LoVo (cell line): Measurements from ENCODE around the gene MAPKAPK5.
"Not testable (repeated sequence)": the region's sequence is repeated elsewhere in the genome, so short reads cannot be mapped to it uniquely, and the experiment has no call there.

Source experiments
- DNase-seq: peaks from one replicate; pipeline ENCODE4 v3.0.0-alpha.2; 2016; ENCODE audit warnings: low spot score

MAPKAPK5 gene

DNA sequence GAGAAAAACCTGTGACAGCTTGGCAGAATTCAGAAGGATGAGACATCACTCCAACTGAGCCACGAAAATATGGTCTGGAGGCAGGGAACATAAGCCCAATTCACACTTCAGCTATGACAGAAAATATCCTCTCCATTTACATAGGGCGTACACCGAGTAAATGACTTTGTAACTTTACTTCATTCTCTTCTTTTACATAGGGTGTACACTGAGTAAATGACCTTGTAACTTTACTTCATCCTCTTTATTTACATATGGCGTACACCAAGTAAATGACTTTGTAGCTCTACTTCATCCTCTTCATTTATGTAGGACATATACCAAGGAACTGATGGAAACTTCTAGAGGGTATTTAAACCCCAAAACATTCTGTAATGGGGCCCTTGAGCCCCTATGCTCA, 14.1 kb upstream of the MAPKAPK5 start:
- no peak for DNase-seq

DNA sequence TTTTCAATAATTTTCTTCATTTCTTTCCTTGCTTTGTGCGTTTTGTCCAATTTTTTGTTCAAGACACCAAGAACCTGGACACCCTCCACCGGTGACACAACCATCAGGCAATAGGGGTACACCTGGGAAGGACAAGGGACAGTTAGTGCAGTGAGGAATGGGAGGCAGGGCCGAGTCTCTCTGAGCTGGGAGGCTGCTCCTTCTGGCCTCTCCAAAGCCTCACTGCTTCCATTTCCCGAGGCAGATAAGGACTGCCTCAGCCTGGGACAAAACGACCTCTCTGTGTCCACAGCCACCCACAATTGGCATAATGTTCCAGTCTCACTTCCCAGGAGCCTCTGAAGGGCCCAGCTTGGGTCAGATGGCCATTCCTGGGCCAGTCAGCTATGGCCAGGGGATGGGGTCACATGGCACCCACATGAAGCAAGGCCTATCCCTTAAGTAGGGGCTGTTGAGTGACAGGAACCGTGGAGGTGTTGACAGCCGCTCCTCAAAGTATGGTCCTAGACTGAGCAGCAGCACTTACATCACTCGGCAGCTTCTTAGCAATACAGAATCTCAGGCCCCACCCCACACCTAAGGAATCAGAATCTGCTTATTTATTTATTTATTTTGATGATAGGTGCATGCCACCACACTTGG, 13.6 kb upstream of the MAPKAPK5 start:
- no peak for DNase-seq

DNA sequence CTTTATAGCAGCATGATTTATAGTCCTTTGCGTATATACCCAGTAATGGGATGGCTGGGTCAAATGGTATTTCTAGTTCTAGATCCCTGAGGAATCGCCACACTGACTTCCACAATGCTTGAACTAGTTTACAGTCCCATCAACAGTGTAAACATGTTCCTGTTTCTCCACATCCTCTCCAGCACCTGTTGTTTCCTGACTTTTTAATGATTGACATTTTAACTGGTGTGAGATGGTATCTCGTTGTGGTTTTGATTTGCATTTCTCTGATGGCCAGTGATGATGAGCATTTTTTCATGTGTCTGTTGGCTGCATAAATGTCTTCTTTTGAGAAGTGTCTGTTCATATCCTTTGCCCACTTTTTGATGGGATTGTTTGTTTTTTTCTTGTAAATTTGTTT, 12.4 kb upstream of the MAPKAPK5 start:
- DNase-seq: not testable (repeated sequence)

DNA sequence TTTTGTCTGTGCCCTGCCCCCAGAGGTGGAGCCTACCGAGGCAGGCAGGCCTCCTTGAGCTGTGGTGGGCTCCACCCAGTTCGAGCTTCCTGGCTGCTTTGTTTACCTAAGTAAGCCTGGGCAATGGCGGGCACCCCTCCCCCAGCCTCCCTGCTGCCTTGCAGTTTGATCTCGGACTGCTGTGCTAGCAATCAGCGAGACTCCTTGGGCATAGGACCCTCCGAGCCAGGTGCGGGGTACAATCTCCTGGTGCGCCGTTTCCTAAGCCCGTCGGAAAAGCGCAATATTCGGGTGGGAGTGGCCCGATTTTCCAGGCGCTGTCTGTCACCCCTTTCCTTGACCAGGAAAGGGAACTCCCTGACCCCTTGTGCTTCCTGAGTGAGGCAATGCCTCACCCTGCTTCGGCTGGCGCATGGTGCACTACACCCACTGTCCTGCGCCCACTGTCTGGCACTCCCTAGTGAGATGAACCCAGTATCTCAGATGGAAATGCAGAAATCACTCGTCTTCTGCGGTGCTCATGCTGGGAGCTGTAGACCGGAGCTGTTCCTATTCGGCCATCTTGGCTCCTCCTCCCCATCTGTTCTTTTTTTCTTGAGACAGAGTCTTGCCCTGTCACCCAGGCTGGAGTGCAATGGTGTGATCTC, 7.2 kb upstream of the MAPKAPK5 start:
- peak; percentile 13 for DNase-seq

DNA sequence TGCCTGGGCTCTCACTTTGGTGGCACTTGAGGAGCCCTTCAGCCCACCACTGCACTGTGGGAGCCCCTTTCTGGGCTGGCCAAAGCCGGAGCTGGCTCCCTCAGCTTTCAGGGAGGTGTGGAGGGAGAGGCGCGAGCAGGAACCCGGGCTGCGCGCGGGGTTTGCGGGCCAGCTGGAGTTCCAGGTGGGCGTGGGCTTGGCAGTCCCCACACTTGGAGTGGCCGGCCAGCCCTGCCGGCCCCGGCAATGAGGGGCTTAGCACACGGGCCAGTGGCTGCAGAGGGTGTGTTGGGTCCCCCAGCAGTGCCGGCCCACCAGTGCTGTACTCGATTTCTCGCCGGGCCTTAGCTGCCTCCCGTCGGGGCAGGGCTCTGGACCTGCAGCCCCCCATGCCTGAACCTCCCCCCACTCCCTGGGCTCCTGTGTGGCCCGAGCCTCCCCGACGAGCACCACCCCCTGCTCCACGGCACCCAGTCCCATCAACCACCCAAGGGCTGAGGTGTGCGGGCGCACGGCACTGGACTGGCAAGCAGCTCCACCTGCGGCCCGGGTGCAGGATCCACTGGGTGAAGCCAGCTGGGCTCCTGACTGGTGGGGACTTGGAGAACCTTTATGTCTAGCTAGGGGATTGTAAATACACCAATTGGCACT, 6.4 kb upstream of the MAPKAPK5 start:
- DNase-seq: not testable (repeated sequence)

DNA sequence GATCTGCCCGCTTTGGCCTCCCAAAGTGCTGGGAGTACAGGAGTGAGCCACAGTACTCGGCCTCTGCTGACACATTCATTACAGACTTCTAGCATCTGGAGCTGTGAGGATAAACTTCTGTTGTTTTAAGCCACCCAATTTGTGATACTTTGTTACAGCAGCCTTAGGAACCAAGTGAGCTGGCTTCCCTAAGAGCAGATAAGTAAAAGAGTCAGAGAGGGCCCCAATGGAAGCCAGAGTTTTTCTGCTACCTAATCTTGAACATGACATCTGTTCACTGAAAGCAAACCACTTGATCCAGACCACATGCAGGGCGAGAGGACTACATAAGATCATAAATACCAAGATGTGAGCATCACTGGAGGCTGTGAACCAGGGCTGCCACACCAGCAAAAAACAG, 3.7 kb upstream of the MAPKAPK5 start:
- DNase-seq: no peak

DNA sequence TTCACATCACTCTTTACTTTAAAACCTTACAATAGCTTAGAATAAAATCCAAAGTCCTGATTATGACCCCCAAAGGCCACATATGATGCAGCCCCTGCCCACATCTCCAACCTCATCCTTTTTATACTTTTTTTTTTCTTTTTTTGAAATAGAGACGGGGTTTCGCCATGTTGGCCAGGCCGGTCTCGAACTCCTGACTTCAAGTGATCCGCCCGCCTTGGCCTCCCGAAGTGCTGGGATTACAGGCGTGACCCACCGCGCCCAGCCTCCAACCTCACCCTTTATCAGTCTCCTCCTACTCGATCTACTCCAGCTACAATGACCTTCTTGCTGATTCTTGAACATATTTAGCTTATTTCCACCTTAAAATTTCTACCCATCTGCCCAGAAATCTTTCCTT, 1.2 kb upstream of the MAPKAPK5 start:
- DNase-seq: peak; percentile 46

DNA sequence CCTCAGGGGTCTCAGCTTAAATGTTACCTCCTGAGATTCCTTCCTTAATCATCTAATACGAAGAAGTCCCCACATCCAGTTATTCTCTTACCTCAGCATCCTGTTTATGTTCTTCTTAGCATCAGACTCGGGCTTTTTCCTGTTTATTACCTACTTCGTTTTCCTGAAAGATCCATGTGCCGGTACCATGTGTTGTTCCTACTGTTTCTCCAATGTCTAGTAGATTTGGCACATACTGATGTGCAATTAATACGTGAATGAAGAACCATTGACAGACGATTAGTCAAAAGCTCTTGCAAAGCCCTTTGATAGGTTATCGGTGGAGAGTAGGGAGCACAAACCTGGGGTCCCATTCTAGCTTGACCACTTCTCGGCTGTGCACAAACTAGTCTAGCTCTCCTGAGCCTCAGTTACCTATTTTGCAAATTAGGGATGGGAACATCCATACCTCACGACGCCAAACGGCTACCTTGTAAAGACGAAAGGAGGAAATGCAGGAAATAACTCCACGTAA, 735 bp upstream of the MAPKAPK5 start:
- DNase-seq: no peak

DNA sequence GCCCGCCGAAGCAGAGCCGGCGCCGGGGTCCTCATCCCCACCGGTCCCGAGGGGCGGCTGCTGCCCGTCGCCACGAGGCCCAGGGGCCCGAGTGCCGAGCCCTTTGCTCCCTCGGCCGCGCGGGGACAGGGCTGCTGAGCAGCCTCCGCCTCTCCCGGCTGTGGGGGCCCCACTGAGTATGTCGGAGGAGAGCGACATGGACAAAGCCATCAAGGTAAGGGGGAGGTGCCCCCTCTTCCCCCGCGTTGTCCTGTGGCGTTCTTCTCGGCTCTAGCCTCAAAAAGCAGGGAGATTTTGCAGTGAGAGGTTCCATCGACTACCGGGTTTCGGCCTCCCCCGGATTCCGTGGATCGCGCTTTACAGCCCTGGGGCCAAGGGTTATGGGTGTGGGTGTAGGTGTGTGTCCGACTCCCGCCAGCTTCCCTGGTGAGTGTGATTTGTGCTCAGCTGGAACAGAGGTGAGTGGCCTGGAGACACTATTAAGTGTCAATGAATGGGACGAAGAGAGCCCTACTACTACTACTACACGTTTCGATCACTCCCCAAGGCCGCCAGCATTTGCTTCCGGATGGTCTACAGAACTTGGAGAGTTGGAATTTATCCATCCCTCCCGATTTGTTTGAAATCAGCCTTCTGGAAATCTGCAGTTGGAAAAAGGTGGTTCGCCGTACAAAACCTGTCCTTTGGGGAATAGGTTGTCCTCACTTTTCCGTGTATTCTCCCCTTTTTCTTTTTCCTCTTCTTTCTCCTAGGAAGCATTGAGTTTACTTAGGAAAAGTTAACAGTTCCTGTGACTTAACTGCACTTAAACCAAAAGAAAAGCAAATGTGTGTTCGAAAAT, 748 bp downstream of the MAPKAPK5 start:
- DNase-seq: peak; percentile 36

DNA sequence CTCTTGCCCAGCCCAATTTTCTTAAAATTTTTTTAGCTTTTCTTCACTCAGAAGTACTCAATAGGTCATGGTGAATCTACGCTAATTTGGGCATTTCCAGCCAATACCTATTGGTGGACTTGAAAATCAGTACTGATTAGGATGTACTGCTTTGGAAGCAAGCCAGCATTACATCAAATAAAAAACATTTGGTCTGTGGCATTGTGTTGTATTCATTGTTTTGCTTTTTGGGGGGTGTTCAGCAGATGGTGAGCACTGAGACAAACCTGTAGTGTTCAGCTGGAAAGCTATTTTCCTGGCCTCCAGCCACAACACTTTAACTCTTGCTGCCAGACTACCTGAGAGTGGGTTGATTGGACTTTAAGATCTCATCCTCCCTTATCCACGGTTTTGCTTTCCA, 4.0 kb downstream of the MAPKAPK5 start:
- DNase-seq: no peak

DNA sequence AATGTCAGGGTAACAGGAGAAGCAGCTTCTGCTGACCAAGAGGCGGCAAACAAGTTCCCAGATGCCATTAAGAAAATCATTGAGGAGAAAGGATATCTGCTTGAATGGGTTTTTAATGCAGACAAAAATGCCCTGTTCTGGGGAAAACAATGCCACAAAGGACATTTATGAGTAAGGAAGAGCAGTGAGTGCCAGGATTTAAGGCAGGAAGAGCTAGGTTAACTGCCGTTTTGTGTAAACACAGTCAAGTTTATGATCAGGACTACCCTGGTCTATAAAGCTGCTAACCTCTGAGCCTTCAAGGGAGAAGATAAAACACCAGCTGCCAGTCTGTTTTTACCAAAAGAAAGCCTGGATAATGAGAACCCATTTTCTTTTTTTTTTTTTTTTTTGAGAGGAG, 8.5 kb downstream of the MAPKAPK5 start:
- DNase-seq: no peak

DNA sequence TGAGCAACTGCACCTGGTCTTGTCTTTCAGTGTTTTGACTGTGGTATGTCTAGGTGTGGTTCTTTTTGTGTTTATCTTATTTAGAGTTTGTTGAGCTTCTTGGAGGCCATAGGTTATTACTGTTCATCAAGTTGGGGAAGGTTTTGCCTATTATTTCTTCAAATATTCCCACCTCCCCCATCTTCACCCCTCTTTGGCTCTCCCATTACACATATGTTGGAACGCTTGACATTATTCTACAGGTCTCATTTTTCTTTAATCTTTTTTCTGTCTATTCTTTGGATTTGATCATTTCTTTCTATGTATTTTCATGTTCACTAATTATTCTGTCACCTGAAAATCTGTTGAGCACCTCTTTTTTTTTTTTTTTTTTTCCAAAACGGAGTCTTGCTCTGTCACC, 16.2 kb downstream of the MAPKAPK5 start:
- DNase-seq: no peak

DNA sequence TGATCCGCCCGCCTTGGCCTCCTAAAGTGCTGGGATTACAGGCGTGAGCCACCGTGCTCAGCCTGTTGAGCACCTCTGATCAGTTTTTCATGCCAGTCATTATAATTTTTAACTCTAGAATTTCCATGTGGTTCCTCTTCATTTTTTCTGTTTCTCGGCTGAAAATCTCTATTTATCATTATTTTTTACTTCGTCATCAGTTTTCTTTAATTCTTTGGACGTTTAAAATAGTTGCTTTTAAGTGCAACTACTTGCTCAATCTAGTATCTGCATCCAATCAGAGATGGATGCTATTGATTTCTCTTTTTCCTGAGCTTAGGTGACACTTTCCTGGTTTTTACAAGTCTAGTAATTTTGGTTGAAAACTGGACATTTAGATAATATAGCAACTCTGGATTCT, 16.8 kb downstream of the MAPKAPK5 start:
- DNase-seq: no peak

DNA sequence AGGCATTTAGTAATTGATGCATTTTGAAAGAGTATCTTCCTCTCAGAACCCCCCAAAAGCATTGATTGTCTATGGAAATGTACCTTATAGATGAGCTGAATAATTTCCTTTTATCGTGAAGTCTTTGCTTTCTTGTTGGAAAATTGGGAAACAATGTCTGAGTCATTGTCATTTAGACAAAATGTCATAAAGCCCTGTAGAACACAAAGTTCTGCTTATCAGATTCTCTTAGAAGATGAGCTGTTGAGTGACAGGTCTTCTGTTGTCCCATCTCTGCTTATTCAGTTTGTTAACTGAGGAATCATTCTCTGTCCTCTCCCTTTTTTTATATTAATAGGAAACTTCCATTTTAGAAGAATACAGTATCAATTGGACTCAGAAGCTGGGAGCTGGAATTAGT, 22.9 kb downstream of the MAPKAPK5 start:
- no peak for DNase-seq

DNA sequence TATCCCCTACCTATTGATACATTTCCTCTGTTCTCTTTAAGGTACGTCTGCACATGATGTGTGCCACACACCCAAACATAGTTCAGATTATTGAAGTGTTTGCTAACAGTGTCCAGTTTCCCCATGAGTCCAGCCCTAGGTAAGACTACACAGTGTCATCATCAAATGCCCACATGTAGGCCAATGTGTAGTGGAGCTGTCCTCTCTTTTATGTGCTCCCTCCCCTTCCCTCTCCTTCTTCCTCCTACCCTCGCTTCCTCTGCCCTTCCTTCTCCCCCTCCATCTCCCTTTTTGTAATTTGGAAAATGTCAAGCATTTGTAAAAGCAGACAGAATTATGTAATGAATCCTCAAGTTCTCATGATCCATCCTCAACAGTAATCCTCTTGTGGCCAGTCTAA, 25.5 kb downstream of the MAPKAPK5 start:
- no peak for DNase-seq

DNA sequence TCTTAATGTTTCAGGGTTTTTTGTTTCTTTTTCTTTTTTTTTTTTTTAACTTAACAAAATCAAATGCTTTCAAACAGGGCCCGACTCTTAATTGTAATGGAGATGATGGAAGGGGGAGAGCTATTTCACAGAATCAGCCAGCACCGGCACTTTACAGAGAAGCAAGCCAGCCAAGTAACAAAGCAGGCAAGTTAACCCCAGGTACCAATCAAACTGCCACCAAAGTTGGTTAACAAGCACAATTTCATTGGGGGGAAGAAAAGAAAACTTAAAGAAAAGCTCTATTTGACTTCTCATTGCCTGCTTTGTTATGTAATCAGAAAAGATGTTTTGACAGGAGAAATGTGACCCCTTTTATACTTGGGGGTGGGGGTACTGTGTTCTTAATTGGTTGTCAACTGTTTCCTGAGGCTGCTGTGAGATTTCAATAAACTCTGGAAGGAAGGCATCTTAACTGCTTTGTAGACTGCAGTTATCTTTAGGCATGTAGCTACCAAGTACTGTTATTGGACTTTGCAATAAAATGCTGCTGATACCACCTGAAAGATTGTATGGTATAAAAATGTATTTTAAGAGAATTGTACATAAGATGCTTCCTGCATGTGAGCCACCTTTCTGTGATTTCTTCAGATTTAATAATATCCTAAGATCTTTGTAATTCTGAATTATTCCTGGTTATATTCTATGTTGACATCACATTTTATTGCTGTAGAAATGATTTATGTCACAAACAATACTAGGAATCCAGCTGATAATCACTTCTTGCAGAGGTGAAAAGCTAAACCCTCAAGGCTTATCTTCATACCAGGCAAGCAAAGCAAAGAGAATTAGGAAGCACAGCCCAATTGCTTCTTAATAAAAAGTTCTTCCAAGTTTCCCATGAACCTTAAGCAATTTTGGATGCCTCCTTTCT, 26.9 kb downstream of the MAPKAPK5 start:
- no peak for DNase-seq

DNA sequence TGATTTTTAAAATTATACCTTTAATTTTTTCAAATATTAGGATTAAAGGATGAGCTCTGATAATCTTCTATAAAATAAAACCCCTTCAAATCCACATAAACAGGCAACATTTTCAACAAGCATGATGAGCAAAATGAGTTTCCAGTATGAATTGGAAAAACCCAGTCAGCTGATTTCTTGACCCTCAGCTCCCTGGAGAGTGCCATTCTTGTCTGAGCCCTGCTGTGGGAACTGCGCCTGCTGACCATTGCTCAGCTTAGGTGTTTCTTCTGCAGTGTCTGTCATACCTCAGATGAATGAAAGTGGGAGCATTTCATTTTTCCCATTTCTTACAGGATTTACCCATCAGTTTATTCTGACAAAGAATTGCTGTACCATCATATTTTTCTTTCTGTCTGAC, 27.6 kb downstream of the MAPKAPK5 start:
- no peak for DNase-seq

DNA sequence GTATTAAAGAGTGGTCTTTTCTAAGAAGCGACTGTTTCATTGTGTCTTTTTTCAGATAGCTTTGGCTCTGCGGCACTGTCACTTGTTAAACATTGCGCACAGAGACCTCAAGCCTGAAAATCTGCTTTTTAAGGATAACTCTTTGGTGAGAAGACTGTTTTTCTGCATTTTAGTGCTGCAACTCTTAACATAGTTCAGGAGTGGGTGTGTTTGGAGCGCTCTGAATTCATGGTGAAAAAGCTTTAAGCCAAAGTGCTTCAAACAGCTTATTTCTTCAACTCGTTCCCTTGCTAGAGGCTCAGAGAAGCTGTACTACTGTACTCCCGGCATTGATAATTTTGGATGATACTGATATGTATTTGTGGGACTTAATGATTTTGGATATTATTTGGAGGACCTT, 28.2 kb downstream of the MAPKAPK5 start:
- no peak for DNase-seq

DNA sequence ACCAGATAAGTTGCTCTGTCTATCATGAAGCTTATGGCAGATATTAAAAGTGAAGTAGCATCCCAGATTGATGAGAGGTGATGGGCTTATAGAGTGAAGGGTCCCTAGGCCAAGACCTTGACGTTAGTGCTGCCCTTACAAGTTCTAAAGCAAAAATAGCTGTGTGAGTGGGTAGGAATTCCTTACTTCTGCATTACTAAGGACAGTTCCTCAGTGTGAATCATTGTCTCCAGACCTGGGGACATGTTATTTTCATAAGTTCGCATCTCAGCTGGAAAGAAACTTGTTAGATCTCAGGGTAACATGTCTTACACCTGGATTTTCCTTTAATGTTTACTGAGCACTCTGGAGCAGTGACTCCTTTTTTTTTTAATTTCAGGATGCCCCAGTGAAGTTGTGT, 28.7 kb downstream of the MAPKAPK5 start:
- no peak for DNase-seq

DNA sequence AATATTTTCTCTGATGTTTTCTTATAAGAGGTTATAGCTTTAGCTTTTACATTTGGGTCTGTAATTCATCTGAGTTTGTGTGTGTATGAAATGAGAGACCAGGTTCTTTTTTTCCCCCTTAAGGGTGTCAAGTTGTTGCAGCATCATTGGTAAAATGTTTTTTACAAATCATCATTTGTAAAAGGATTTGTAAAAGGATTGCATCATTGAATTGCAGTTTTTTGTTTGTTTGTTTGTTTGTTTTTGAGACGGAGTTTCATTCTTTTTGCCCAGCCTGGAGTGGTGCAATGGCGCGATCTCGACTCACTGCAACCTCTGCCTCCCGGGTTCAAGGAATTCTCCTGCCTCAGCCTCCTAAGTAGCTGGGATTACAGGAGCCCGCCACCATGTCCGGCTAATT, 31.1 kb downstream of the MAPKAPK5 start:
- no peak for DNase-seq

DNA sequence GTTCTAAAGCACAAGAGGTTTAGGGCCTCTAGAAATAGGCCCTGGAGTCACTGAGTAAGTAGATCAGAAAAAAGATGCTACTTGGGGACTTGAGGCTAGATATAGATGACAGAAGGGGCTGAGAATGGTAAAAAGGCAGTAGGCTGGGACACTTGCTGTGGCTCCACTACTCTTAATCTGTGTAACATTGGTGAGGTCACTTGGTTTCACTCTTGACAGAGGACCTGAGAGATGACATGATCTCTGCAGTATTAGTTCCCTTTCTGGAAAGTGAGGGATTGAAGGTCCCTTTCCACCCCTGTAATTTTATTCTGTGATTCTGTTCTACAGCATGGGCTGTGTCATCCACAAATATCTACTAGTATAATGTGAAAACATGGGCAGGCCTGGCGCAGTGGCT, 39.7 kb downstream of the MAPKAPK5 start:
- no peak for DNase-seq
